Fibroblast of lung (primary cell): ENCODE measurements around the gene DHRS9.

Source experiments
- CTCF ChIP-seq, 2 donors: IDR thresholded peaks in 1 of 2; conservative IDR thresholded peaks in 1 of 2; 1 replicate in 1 of 2; 2 replicates in 1 of 2; pipeline ENCODE4 v1.5.1; 2011 to 2012; ENCODE audit warnings: low read length in 2 of 2, control low read depth in 1 of 2, inconsistent platforms in 1 of 2, low read depth in 1 of 2, mild to moderate bottlenecking in 1 of 2
- EZH2 ChIP-seq: IDR thresholded peaks from 2 replicates; pipeline ENCODE4 v1.5.1; 2012; ENCODE audit warnings: low read length, control low read depth, mild to moderate bottlenecking; ENCODE audit errors: missing control alignments

DNA sequence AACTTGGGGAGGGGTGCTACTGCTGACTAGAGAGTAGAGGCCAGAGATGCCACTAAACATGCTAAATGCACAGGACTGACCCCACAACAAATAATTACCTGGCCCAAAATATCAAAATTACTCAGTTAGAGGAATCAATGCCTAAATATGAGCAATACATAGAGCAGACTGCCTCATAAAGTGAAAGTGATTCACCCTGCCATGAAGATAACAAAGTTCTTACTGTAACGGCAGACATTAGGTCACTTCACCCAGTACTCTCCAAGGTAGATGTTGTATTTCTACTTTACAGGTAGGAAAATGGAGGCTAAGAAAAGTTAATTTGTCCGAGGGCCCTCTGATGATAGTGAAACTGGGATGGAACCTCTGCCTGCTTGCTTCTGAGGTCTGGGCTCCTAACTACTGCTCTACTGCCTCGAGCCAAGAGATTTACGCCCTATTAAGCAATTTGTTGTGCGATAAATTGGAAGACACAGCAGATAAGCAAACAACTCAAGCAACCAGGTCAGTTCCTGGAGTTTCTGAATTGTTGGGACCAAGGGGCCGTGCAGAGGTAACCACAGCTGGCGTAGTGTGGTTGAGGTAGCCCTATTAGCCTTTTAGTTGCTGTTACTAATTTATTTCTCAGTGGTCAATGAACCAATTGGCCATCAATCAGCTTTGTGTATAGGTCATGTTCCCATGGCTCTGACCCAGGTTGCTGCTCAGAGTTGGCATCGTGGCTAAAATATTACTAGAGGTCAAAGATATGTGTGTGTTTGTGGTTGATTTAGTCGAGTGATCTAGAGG, 4.8 kb downstream of the DHRS9 start:
- no peak for TF ChIP-seq CTCF (conservative IDR thresholded peaks at IDR 0.05 in 1 of 2, IDR thresholded peaks at IDR 0.05 in 1 of 2; ENCODE audit: low read depth in 1 of 2, low read length in 2 of 2)
- TF ChIP-seq EZH2, result no peak
